Fibroblast of lung (primary cell): Measurements from ENCODE around the gene MECR. TPM values are rescaled to one million over a fixed set of nuclear protein-coding genes. Genes with fewer than 3 reads are reported as not detected.
"Not testable (repeated sequence)": the region's sequence is repeated elsewhere in the genome, so short reads cannot be mapped to it uniquely, and the experiment has no call there.

Source experiments
- DNase-seq, 2 donors: peaks; one replicate each; pipeline versions ENCODE4 v3.0.0 to v3.0.0-alpha.2; 2010; ENCODE audit warnings: low read depth in 2 of 2
- H2AFZ ChIP-seq: 2 replicates; pipeline ENCODE4 v1.5.1; 2012; ENCODE audit warnings: low read length, control low read depth, inconsistent platforms
- H3K27ac ChIP-seq: 2 replicates; pipeline ENCODE4 v1.5.1; 2011; ENCODE audit warnings: low read length, control low read depth; ENCODE audit not compliant: insufficient read depth
- H3K27me3 ChIP-seq: 2 replicates; pipeline ENCODE4 v1.5.1; 2011; ENCODE audit warnings: mild to moderate bottlenecking, low read length; ENCODE audit not compliant: control insufficient read depth, insufficient read depth
- H3K36me3 ChIP-seq: 2 replicates; pipeline ENCODE4 v1.5.1; 2011; ENCODE audit warnings: low read length; ENCODE audit not compliant: control insufficient read depth, insufficient read depth
- H3K4me1 ChIP-seq: 2 replicates; pipeline ENCODE4 v1.5.1; 2011; ENCODE audit warnings: low read length; ENCODE audit not compliant: control insufficient read depth, insufficient read depth; ENCODE audit errors: extremely low read depth
- H3K4me2 ChIP-seq: 2 replicates; pipeline ENCODE4 v1.5.1; 2011; ENCODE audit warnings: low read length, control low read depth; ENCODE audit not compliant: insufficient read depth; ENCODE audit errors: extremely low read depth
- H3K4me3 ChIP-seq, 4 experiments: fragments of 200-600 bp in 1 of 4; sonication (generic) in 1 of 4; replicated peaks in 1 of 4; 2 replicates each; pipeline ENCODE4 v1.5.1; 2011 to 2016; ENCODE audit warnings: low read length in 4 of 4, low read depth in 3 of 4, mild to moderate bottlenecking in 3 of 4, control low read depth in 2 of 4, inconsistent platforms in 1 of 4, mixed read lengths in 1 of 4; ENCODE audit not compliant: insufficient read depth in 1 of 4; ENCODE audit errors: control extremely low read depth in 1 of 4
- H3K79me2 ChIP-seq: 2 replicates; pipeline ENCODE4 v1.5.1; 2012; ENCODE audit warnings: mild to moderate bottlenecking, low read length, inconsistent platforms; ENCODE audit not compliant: control insufficient read depth, insufficient read depth
- H3K9ac ChIP-seq: 2 replicates; pipeline ENCODE4 v1.5.1; 2011; ENCODE audit warnings: mild to moderate bottlenecking, low read length, control low read depth; ENCODE audit not compliant: insufficient read depth
- H3K9me3 ChIP-seq: 2 replicates; pipeline ENCODE4 v1.5.1; 2012; ENCODE audit warnings: low read depth, low read length; ENCODE audit not compliant: control insufficient read depth, insufficient read depth
- H4K20me1 ChIP-seq: 2 replicates; pipeline ENCODE4 v1.5.1; 2011; ENCODE audit warnings: low read length; ENCODE audit not compliant: control insufficient read depth, insufficient read depth; ENCODE audit errors: extremely low read depth
- CTCF ChIP-seq, 2 donors: IDR thresholded peaks in 1 of 2; conservative IDR thresholded peaks in 1 of 2; 1 replicate in 1 of 2; 2 replicates in 1 of 2; pipeline ENCODE4 v1.5.1; 2011 to 2012; ENCODE audit warnings: low read length in 2 of 2, control low read depth in 1 of 2, inconsistent platforms in 1 of 2, low read depth in 1 of 2, mild to moderate bottlenecking in 1 of 2
- EZH2 ChIP-seq: IDR thresholded peaks from 2 replicates; pipeline ENCODE4 v1.5.1; 2012; ENCODE audit warnings: low read length, control low read depth, mild to moderate bottlenecking; ENCODE audit errors: missing control alignments
- polyA plus RNA-seq, 2 donors: library from polyadenylated mRNA; depleted of rRNA in 1 of 2; stranded (reverse) in 1 of 2; unstranded in 1 of 2; fragments of >200 nt; gene quantifications; 2 replicates each; pipeline ENCODE4 v1.2.1, GENCODE V29; 2011 to 2012; ENCODE audit warnings: missing spikeins in 1 of 2
- total RNA-seq: library from RNA; depleted of rRNA; stranded (reverse); fragments of >200 nt; gene quantifications from 2 replicates; pipeline ENCODE4 v1.2.1, GENCODE V29; 2014

Gene MECR
- total and polyA plus RNA-seq, 2 donors (not counting 1 experiment from before 2014, with no cell fraction given), result 17.5 to 19.8 TPM

GRCh38 chr1:29237129-29237821 lies 6.5 kb upstream of the MECR start:
- peaks cover 27% of the 10 kb centered on the region for H3K27me3 ChIP-seq
- peak overlapping the region; percentile 70 for H2AFZ ChIP-seq
- H3K79me2 ChIP-seq, result no peaks in the 10 kb centered on the region
- no peak overlapping the region for H3K27ac ChIP-seq
- DNase-seq, result peak; percentile 41 to 70
- TF ChIP-seq CTCF (conservative IDR thresholded peaks at IDR 0.05 in 1 of 2, IDR thresholded peaks at IDR 0.05 in 1 of 2; ENCODE audit: low read depth in 1 of 2, low read length in 2 of 2) (no peak), EZH2 (peak; percentile 99)
- H4K20me1 ChIP-seq, result no peaks in the 10 kb centered on the region
- peak overlapping the region; percentile 93 for H3K4me2 ChIP-seq
- H3K4me1 ChIP-seq, result peaks cover 8% of the 10 kb centered on the region
- peak overlapping the region; percentile 40 to 63 (median 56) for H3K4me3 ChIP-seq
- no peaks in the 10 kb centered on the region for H3K9me3 ChIP-seq
- H3K9ac ChIP-seq, result peak overlapping the region; percentile 23
- no peaks in the 10 kb centered on the region for H3K36me3 ChIP-seq

- peaks cover 8% of the 10 kb centered on the region for H3K4me1 ChIP-seq
- TF ChIP-seq CTCF (conservative IDR thresholded peaks at IDR 0.05 in 1 of 2, IDR thresholded peaks at IDR 0.05 in 1 of 2; ENCODE audit: low read depth in 1 of 2, low read length in 2 of 2), result no peak
- TF ChIP-seq EZH2, result no peak
- DNase-seq, result peak; percentile 28 to 51
- H3K27ac ChIP-seq, result no peak overlapping the region
- no peaks in the 10 kb centered on the region for H3K9me3 ChIP-seq
- H4K20me1 ChIP-seq, result no peaks in the 10 kb centered on the region
- no peaks in the 10 kb centered on the region for H3K79me2 ChIP-seq
- H3K4me3 ChIP-seq, result peak overlapping the region; percentile 40 to 63 (median 56)
- H2AFZ ChIP-seq, result peak overlapping the region; percentile 51
- peak overlapping the region; percentile 42 for H3K9ac ChIP-seq
- H3K36me3 ChIP-seq, result no peaks in the 10 kb centered on the region
- H3K4me2 ChIP-seq, result peak overlapping the region; percentile 93
- peaks cover 27% of the 10 kb centered on the region for H3K27me3 ChIP-seq
These were observed 6.0 kb upstream of the MECR start for GRCh38 chr1:29236712-29237128.

- H2AFZ ChIP-seq, result peak within 1 kb of the TSS; percentile 70
- DNase-seq, result peak; percentile 55 to 58
- peaks cover 8% of the 10 kb centered on the region for H3K4me1 ChIP-seq
- no peaks in the 10 kb centered on the region for H3K36me3 ChIP-seq
- peaks cover 27% of the 10 kb centered on the region for H3K27me3 ChIP-seq
- H3K27ac ChIP-seq, result no peak within 1 kb of the TSS
- H3K9ac ChIP-seq, result peak within 1 kb of the TSS; percentile 42
- no peaks in the 10 kb centered on the region for H3K9me3 ChIP-seq
- peak within 1 kb of the TSS; percentile 40 to 63 (median 56) for H3K4me3 ChIP-seq
- H3K79me2 ChIP-seq, result no peaks in the 10 kb centered on the region
- TF ChIP-seq CTCF (conservative IDR thresholded peaks at IDR 0.05 in 1 of 2, IDR thresholded peaks at IDR 0.05 in 1 of 2; ENCODE audit: low read depth in 1 of 2, low read length in 2 of 2) (peak; percentile 16 to 55), EZH2 (no peak)
- no peaks in the 10 kb centered on the region for H4K20me1 ChIP-seq
- H3K4me2 ChIP-seq, result peak within 1 kb of the TSS; percentile 93
These were observed 5.4 kb upstream of the MECR start, which contains the start of gene PTPRU for GRCh38 chr1:29235955-29236711. Gene PTPRU (plus strand): TSS chr1:29236522. CDS start chr1:29236645, 123 bp downstream.

GRCh38 chr1:29234881-29235280 lies 4.1 kb upstream of the MECR start:
- H3K4me3 ChIP-seq, H3K27ac ChIP-seq, DNase-seq, H3K4me2 ChIP-seq, H3K9me3 ChIP-seq, H4K20me1 ChIP-seq, H3K79me2 ChIP-seq, H2AFZ ChIP-seq, H3K36me3 ChIP-seq, H3K4me1 ChIP-seq, H3K9ac ChIP-seq: not testable (repeated sequence)
- H3K27me3 ChIP-seq, result peaks cover 27% of the 10 kb centered on the region
